Measurements from ENCODE around the gene CTRL.
A peak's percentile ranks its signal among the peaks of the same experiment; 100 is the strongest.

CTRL gene

GRCh38 chr16:67954421-67955196, 22.9 kb upstream of the CTRL start:
- Mint-ChIP-seq H3K4me3 (no peak overlapping the region), H3K27ac (ENCODE audit: low read depth) (peak overlapping the region; percentile 32), H3K4me1 (no peaks in the 10 kb centered on the region), H3K27me3 (no peaks in the 10 kb centered on the region), H3K9me3 (no peaks in the 10 kb centered on the region), H3K36me3 (ENCODE audit: insufficient read depth) (peaks cover 3% of the 10 kb centered on the region)
- no peak for ATAC-seq (replicated peaks; ENCODE audit: extremely low read depth, poor library complexity, severe bottlenecking)
- DNase-seq (ENCODE audit: low spot score in 2 of 2) = no peak

GRCh38 chr16:67953641-67954375, 22.1 kb upstream of the CTRL start:
- H3K4me1 Mint-ChIP-seq = no peaks in the 10 kb centered on the region
- no peaks in the 10 kb centered on the region for H3K27me3 Mint-ChIP-seq
- ATAC-seq (replicated peaks; ENCODE audit: extremely low read depth, poor library complexity, severe bottlenecking) = no peak
- DNase-seq (ENCODE audit: low spot score in 2 of 2) = no peak
- peaks cover 6% of the 10 kb centered on the region for H3K36me3 Mint-ChIP-seq (ENCODE audit: insufficient read depth)
- H3K27ac Mint-ChIP-seq (ENCODE audit: low read depth) = no peak overlapping the region
- H3K4me3 Mint-ChIP-seq = no peak overlapping the region
- H3K9me3 Mint-ChIP-seq = no peaks in the 10 kb centered on the region

- no peak overlapping the region for H3K27ac Mint-ChIP-seq (ENCODE audit: low read depth)
- no peak for DNase-seq (ENCODE audit: low spot score in 2 of 2)
Observed at GRCh38 chr16:67951485-67951884, 19.8 kb upstream of the CTRL start.

GRCh38 chr16:67950335-67950843, 18.7 kb upstream of the CTRL start:
- peaks cover 8% of the 10 kb centered on the region for H3K36me3 Mint-ChIP-seq (ENCODE audit: insufficient read depth)
- no peak overlapping the region for H3K27ac Mint-ChIP-seq (ENCODE audit: low read depth)
- no peaks in the 10 kb centered on the region for H3K27me3 Mint-ChIP-seq
- H3K4me1 Mint-ChIP-seq = no peaks in the 10 kb centered on the region
- ATAC-seq (replicated peaks; ENCODE audit: extremely low read depth, poor library complexity, severe bottlenecking) = no peak
- H3K4me3 Mint-ChIP-seq = no peak overlapping the region
- no peak for DNase-seq (ENCODE audit: low spot score in 2 of 2)
- no peaks in the 10 kb centered on the region for H3K9me3 Mint-ChIP-seq

More at GRCh38 chr16:67951485-67951884, 19.8 kb upstream of the CTRL start:
- Mint-ChIP-seq H3K4me3 (no peak overlapping the region), H3K4me1 (no peaks in the 10 kb centered on the region), H3K36me3 (ENCODE audit: insufficient read depth) (peaks cover 10% of the 10 kb centered on the region), H3K9me3 (no peaks in the 10 kb centered on the region), H3K27me3 (no peaks in the 10 kb centered on the region)
- ATAC-seq (replicated peaks; ENCODE audit: extremely low read depth, poor library complexity, severe bottlenecking) = no peak

- H3K9me3 Mint-ChIP-seq = no peaks in the 10 kb centered on the region
- DNase-seq (ENCODE audit: low spot score in 2 of 2) (no peak), ATAC-seq (replicated peaks; ENCODE audit: extremely low read depth, poor library complexity, severe bottlenecking) (no peak)
- no peak overlapping the region for H3K27ac Mint-ChIP-seq (ENCODE audit: low read depth)
- no peaks in the 10 kb centered on the region for H3K4me1 Mint-ChIP-seq
- H3K27me3 Mint-ChIP-seq = no peaks in the 10 kb centered on the region
- H3K36me3 Mint-ChIP-seq (ENCODE audit: insufficient read depth) = peaks cover 7% of the 10 kb centered on the region
- H3K4me3 Mint-ChIP-seq = no peak overlapping the region
Observed at GRCh38 chr16:67949645-67950044, 18.0 kb upstream of the CTRL start.

- no peak for DNase-seq (ENCODE audit: low spot score in 2 of 2)
- no peaks in the 10 kb centered on the region for H3K27me3 Mint-ChIP-seq
- no peaks in the 10 kb centered on the region for H3K9me3 Mint-ChIP-seq
- no peaks in the 10 kb centered on the region for H3K4me1 Mint-ChIP-seq
- H3K4me3 Mint-ChIP-seq = no peak overlapping the region
- ATAC-seq (replicated peaks; ENCODE audit: extremely low read depth, poor library complexity, severe bottlenecking) = no peak
- peak overlapping the region; percentile 25 for H3K27ac Mint-ChIP-seq (ENCODE audit: low read depth)
- H3K36me3 Mint-ChIP-seq (ENCODE audit: insufficient read depth) = peaks cover 8% of the 10 kb centered on the region
Observed at GRCh38 chr16:67948015-67948414, 16.4 kb upstream of the CTRL start.

DNA sequence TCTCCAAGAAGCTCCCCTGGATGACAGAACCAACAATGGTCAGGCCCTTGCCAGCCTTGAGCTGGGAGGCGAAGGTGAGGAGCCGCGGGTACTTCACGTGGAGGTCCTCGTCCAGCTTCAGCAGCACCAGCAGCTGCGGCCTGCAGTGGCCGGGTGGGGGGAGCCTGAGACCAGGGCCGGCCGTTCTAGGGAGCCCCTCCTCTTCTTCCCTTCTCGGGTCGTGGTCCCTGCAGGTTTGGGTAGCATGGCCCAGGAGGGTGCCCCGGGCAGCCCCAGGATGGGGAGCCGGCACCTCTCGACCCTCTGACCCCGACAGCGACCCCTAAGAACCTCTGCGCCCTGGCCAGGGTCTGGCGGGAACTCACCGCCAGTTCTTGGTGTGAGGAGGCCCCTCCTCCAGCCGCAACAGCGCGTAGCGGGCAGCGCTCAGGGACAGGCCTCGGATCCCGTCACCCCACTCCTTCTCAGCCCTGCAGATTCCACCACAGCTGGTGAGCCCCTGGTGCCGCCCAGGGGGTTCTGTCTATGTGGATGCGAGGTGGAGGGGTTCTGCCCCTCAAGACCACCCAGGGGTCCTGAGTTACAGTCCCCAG, 15.4 kb upstream of the CTRL start:
- no peak overlapping the region for H3K4me3 Mint-ChIP-seq
- peaks cover 4% of the 10 kb centered on the region for H3K4me1 Mint-ChIP-seq
- no peaks in the 10 kb centered on the region for H3K27me3 Mint-ChIP-seq
- peaks cover 10% of the 10 kb centered on the region for H3K36me3 Mint-ChIP-seq (ENCODE audit: insufficient read depth)
- no peak for DNase-seq (ENCODE audit: low spot score in 2 of 2)
- ATAC-seq (replicated peaks; ENCODE audit: extremely low read depth, poor library complexity, severe bottlenecking) = no peak
- H3K9me3 Mint-ChIP-seq = no peaks in the 10 kb centered on the region
- no peak overlapping the region for H3K27ac Mint-ChIP-seq (ENCODE audit: low read depth)

DNA sequence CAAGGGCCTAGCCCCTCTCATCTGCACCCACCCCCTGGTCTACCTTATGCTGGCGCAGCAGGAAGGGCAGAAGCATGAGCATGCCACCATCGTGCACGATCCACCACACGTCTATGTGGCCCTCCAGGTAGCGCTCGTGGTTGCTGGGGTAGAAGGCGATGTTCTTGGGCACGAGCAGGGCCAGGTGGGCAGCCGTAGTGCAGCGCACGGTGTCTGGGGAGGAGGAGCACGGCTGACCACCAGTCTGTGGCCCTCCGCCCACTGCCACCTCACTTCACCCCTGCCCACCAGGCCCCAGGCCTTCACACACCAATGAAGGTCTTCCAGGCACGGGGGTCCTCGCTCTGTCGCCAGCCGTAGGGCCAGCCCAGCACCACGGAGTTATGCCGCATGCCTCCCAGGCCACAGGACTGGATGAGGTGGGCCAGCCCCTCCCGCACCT, 14.5 kb upstream of the CTRL start:
- Mint-ChIP-seq H3K9me3 (no peaks in the 10 kb centered on the region), H3K27me3 (no peaks in the 10 kb centered on the region), H3K4me3 (no peak overlapping the region), H3K4me1 (peaks cover 10% of the 10 kb centered on the region), H3K36me3 (ENCODE audit: insufficient read depth) (peaks cover 13% of the 10 kb centered on the region), H3K27ac (ENCODE audit: low read depth) (no peak overlapping the region)
- no peak for ATAC-seq (replicated peaks; ENCODE audit: extremely low read depth, poor library complexity, severe bottlenecking)
- no peak for DNase-seq (ENCODE audit: low spot score in 2 of 2)

DNA sequence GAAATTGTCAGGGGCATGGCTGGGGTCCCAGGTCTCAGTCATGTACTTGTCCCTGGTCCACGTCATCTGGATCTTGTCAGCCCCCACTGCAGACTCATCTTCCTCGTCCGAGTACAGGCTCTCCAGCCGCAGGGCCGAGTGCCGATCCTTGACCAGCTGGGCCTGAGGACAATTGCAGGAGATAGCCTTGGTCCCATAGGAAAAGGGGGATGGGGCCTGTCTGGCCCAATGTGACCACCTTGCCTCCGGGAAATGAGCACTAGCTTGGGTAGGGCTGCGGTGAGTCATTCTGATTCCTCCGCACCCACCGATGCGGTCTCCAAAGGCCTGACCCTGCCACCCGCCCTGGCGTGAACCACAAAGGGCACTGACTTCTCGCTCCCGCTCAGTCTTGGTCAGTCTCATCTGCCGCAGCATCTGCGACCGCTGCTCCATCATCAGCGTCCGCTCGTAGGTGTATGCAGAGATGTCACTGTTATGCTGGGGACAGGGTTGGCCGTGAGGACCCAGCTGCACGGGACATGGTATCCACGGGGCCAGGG, 13.8 kb upstream of the CTRL start:
- H3K27ac Mint-ChIP-seq (ENCODE audit: low read depth) = no peak overlapping the region

GRCh38 chr16:67944690-67945391, 13.2 kb upstream of the CTRL start:
- H3K9me3 Mint-ChIP-seq = no peaks in the 10 kb centered on the region
- no peak overlapping the region for H3K4me3 Mint-ChIP-seq
- no peaks in the 10 kb centered on the region for H3K27me3 Mint-ChIP-seq
- DNase-seq (ENCODE audit: low spot score in 2 of 2) (no peak), ATAC-seq (replicated peaks; ENCODE audit: extremely low read depth, poor library complexity, severe bottlenecking) (no peak)
- no peak overlapping the region for H3K27ac Mint-ChIP-seq (ENCODE audit: low read depth)
- peaks cover 16% of the 10 kb centered on the region for H3K4me1 Mint-ChIP-seq
- H3K36me3 Mint-ChIP-seq (ENCODE audit: insufficient read depth) = peaks cover 13% of the 10 kb centered on the region

More for the DNA sequence above, 13.8 kb upstream of the CTRL start:
- DNase-seq (ENCODE audit: low spot score in 2 of 2) = no peak
- Mint-ChIP-seq H3K27me3 (no peaks in the 10 kb centered on the region), H3K4me1 (peaks cover 10% of the 10 kb centered on the region), H3K4me3 (no peak overlapping the region), H3K36me3 (ENCODE audit: insufficient read depth) (peaks cover 13% of the 10 kb centered on the region), H3K9me3 (no peaks in the 10 kb centered on the region)
- ATAC-seq (replicated peaks; ENCODE audit: extremely low read depth, poor library complexity, severe bottlenecking) = no peak

- Mint-ChIP-seq H3K4me3 (no peak within 1 kb of the TSS), H3K27me3 (no peaks in the 10 kb centered on the region), H3K9me3 (no peaks in the 10 kb centered on the region), H3K36me3 (ENCODE audit: insufficient read depth) (peaks cover 11% of the 10 kb centered on the region), H3K4me1 (peaks cover 19% of the 10 kb centered on the region), H3K27ac (ENCODE audit: low read depth) (no peak within 1 kb of the TSS)
- DNase-seq (ENCODE audit: low spot score in 2 of 2) = no peak
- ATAC-seq (replicated peaks; ENCODE audit: extremely low read depth, poor library complexity, severe bottlenecking) = no peak
Observed at GRCh38 chr16:67943619-67944504, 12.2 kb upstream of the CTRL start, which contains the start of gene LCAT. LCAT (minus strand) TSS chr16:67944120; CDS start chr16:67944101, 19 bp downstream.

All from central memory CD8-positive, alpha-beta T cell (primary cell).